NCI-H1436 treated with DMSO at 0.1 percent for 48 hours (cell line): ENCODE results near the gene HEATR1.
"Not testable (repeated sequence)": the region's sequence is repeated elsewhere in the genome, so short reads cannot be mapped to it uniquely, and the experiment has no call there.

Experiments
- DNase-seq: peaks from one replicate; lab custom pipeline; 2025; lab: John Stamatoyannopoulos, UW

HEATR1 gene

GRCh38 chr1:236508593-236509027 lies 95.7 kb downstream of the HEATR1 start:
- no peak for DNase-seq

- no peak for DNase-seq
Measured at GRCh38 chr1:236507022-236507700, 97.2 kb downstream of the HEATR1 start.

- not testable (repeated sequence) for DNase-seq
Measured at GRCh38 chr1:236504338-236504737, 100.0 kb downstream of the HEATR1 start.

- no peak for DNase-seq
Measured at GRCh38 chr1:236502972-236503639, 101.2 kb downstream of the HEATR1 start.

GRCh38 chr1:236502579-236502971 lies 101.7 kb downstream of the HEATR1 start:
- no peak for DNase-seq

- DNase-seq, result no peak
Measured at GRCh38 chr1:236501093-236501492, 103.2 kb downstream of the HEATR1 start.
